Thoracic aorta (tissue), 2 donors: ENCODE data around the gene LCOR. TPM values are rescaled to one million over a fixed set of nuclear protein-coding genes. Genes with fewer than 3 reads are reported as not detected.

Experiments used
- ATAC-seq: fragments of 150-250 bp; one replicate; pipeline ENCODE4 v1.8.0; 2017; ENCODE audit warnings: low read depth; ENCODE audit not compliant: insufficient number of reproducible peaks, low FRiP score
- DNase-seq: peaks from one replicate; pipeline ENCODE4 v3.0.0-alpha.2; 2020; ENCODE audit warnings: low spot score
- H3K27ac ChIP-seq, 2 donors: fragments of 200-600 bp; sonication (generic); 1 replicate in 1 of 2; 2 replicates in 1 of 2; pipeline ENCODE4 v1.5.1; 2016; ENCODE audit warnings: mild to moderate bottlenecking in 2 of 2, moderate library complexity in 2 of 2
- H3K27me3 ChIP-seq: fragments of 200-600 bp; sonication (generic); replicated peaks from 2 replicates; pipeline ENCODE4 v1.6.0; 2016; ENCODE audit warnings: mild to moderate bottlenecking; ENCODE audit not compliant: insufficient read depth
- H3K36me3 ChIP-seq: fragments of 200-600 bp; sonication (generic); one replicate; pipeline ENCODE4 v1.5.1; 2016
- H3K4me1 ChIP-seq, 2 donors: fragments of 200-600 bp; sonication (generic); 1 replicate in 1 of 2; 2 replicates in 1 of 2; pipeline versions ENCODE4 v1.5.1 to v1.6.0; 2016; ENCODE audit warnings: low read depth in 2 of 2, mild to moderate bottlenecking in 1 of 2; ENCODE audit not compliant: control insufficient read depth in 1 of 2
- H3K4me3 ChIP-seq: fragments of 200-600 bp; sonication (generic); 2 replicates; pipeline ENCODE4 v1.5.1; 2016; ENCODE audit warnings: mild to moderate bottlenecking
- H3K9me3 ChIP-seq: fragments of 200-600 bp; sonication (generic); 2 replicates; pipeline ENCODE4 v1.5.1; 2016
- CTCF ChIP-seq: fragments of 200-600 bp; sonication (generic); IDR thresholded peaks from one replicate; pipeline ENCODE4 v1.5.1; 2019; ENCODE audit warnings: antibody characterized with exemption
- total RNA-seq, 2 donors: library from RNA; depleted of rRNA; stranded (reverse); fragments of >200 nt; gene quantifications; one replicate each; pipeline versions ENCODE4 v1.1.0 to v1.2.3, GENCODE V29; 2016

Gene LCOR
- total RNA-seq, 2 donors from 2014 or later: 18.3 to 23.3 TPM

- DNase-seq (no peak), ATAC-seq (no peak)
- Histone ChIP-seq H3K27ac (no peak overlapping the region), H3K27me3 (no peaks in the 10 kb centered on the region), H3K36me3 (no peaks in the 10 kb centered on the region), H3K4me1 (peaks cover 0 to 11% of the 10 kb centered on the region in 2 donors), H3K4me3 (no peak overlapping the region), H3K9me3 (no peaks in the 10 kb centered on the region)
- no peak for TF ChIP-seq CTCF
Observed at GRCh38 chr10:97042081-97042480, 210.0 kb downstream of the LCOR start.

GRCh38 chr10:97042716-97043562 lies 210.8 kb downstream of the LCOR start:
- DNase-seq (no peak), ATAC-seq (no peak)
- H3K4me3 ChIP-seq: no peak overlapping the region
- TF ChIP-seq CTCF: no peak
- no peaks in the 10 kb centered on the region for H3K36me3 ChIP-seq
- no peak overlapping the region for H3K27ac ChIP-seq
- no peaks in the 10 kb centered on the region for H3K27me3 ChIP-seq
- peaks cover 0 to 2% of the 10 kb centered on the region in 2 donors for H3K4me1 ChIP-seq
- no peaks in the 10 kb centered on the region for H3K9me3 ChIP-seq

GRCh38 chr10:97043563-97043855 lies 211.4 kb downstream of the LCOR start:
- H3K27me3 ChIP-seq: no peaks in the 10 kb centered on the region
- H3K4me1 ChIP-seq: no peaks in the 10 kb centered on the region
- H3K27ac ChIP-seq: no peak overlapping the region
- no peaks in the 10 kb centered on the region for H3K9me3 ChIP-seq
- ATAC-seq (no peak), DNase-seq (no peak)
- TF ChIP-seq CTCF: no peak
- H3K4me3 ChIP-seq: no peak overlapping the region
- H3K36me3 ChIP-seq: no peaks in the 10 kb centered on the region

Other genes with a start within 250 kb of the LCOR start
- 100 to 1,000 TPM in 1 of 2 donors, 10 to 100 TPM in 1; 68.9 to 125 TPM for gene TM9SF3, start 245.3 kb upstream of the LCOR start, total RNA-seq
- 10 to 100 TPM; 20.2 to 23.6 TPM for gene PIK3AP1, start 111.8 kb upstream of the LCOR start, total RNA-seq